ENCODE data around the gene NYAP2. TPM values are rescaled to one million over a fixed set of nuclear protein-coding genes. Genes with fewer than 3 reads are reported as not detected.

Gene NYAP2
- total and polyA plus RNA-seq, 2 of the 4 experiments (the other 2 are of a cell fraction), result not detected

DNA sequence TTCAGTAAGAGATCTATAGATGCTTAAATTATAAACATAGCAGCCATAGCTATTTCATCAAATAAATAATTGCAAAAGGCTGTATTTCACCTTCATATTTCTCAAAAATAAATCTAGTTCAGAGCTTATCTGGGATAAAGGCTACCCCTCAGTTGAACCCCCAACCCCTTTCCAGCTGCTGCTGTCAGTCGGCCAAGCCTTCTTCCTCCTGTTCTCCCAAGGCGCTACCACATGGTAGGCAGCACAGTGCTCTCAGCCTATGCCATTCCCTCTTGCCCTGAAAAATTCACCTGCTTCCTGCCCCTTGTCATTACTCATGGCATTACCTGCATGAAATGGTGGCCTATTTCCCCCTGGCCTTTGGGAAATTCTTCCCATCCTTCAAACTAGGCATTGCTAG lies 136.5 kb downstream of the NYAP2 start:
- no peak overlapping the region for H3K56ac ChIP-seq (ENCODE audit: extremely low read depth, insufficient read depth, low read length)
- whole genome bisulfite sequencing, 2 experiments (ENCODE audit: extremely low coverage in 2 of 2, insufficient read length in 1 of 2), result no CpG with 5 or more reads among the region's 2 CpGs

More for the DNA sequence above, 136.5 kb downstream of the NYAP2 start:
- Histone ChIP-seq H3K9me3 (ENCODE audit: control insufficient read depth, insufficient read depth, low read length) (no peaks in the 10 kb centered on the region), H2BK120ac (ENCODE audit: low read depth, low read length) (no peak overlapping the region), H3K27me3 (ENCODE audit: control insufficient read depth, insufficient read depth, low read length) (no peaks in the 10 kb centered on the region), H3K23ac (ENCODE audit: low read depth, low read length) (no peak overlapping the region), H3K4me3 (ENCODE audit: insufficient read depth, low read depth, low read length) (no peak overlapping the region), H2AK5ac (ENCODE audit: low read depth, low read length) (no peak overlapping the region), H3K9ac (ENCODE audit: low read depth, low read length) (no peak overlapping the region), H3K27ac (ENCODE audit: insufficient read depth, low read length) (no peak overlapping the region), H4K91ac (ENCODE audit: insufficient read depth, low read depth, low read length) (no peak overlapping the region), H2AFZ (replicated peaks; ENCODE audit: low read length, poor library complexity) (no peak overlapping the region), H2AK9ac (replicated peaks; ENCODE audit: low read depth, low read length, poor library complexity) (no peak overlapping the region), H3K79me1 (ENCODE audit: low read depth in 1 of 2, low read length in 2 of 2) (no peaks in the 10 kb centered on the region), H3K4me1 (ENCODE audit: control insufficient read depth, insufficient read depth, low read length) (no peaks in the 10 kb centered on the region), H3K4me2 (ENCODE audit: low read depth, low read length) (no peak overlapping the region), H4K20me1 (ENCODE audit: insufficient read depth, low read length) (no peaks in the 10 kb centered on the region), H3K18ac (ENCODE audit: low read depth, low read length) (no peak overlapping the region), H4K8ac (ENCODE audit: low read depth in 2 of 2, low read length in 2 of 2) (no peak overlapping the region), H2BK15ac (ENCODE audit: low read depth, low read length) (no peak overlapping the region), H2BK20ac (ENCODE audit: low read depth, low read length) (no peak overlapping the region), H3K14ac (replicated peaks; ENCODE audit: low read depth, low read length) (no peak overlapping the region), H2BK5ac (ENCODE audit: low read depth, low read length, poor library complexity, severe bottlenecking) (no peak overlapping the region), H3K9me1 (ENCODE audit: insufficient read depth, low read length) (no peaks in the 10 kb centered on the region), H4K5ac (ENCODE audit: low read depth, low read length) (no peak overlapping the region), H3K4ac (ENCODE audit: low read depth, low read length) (no peak overlapping the region), H3K36me3 (ENCODE audit: control insufficient read depth, insufficient read depth, low read length) (no peaks in the 10 kb centered on the region)
- no TSS peak for BruUV-seq (replicated peaks)
- in situ Hi-C loops (cut with MboI; ENCODE audit: low sequenced_read_pairs), result no loop called here
- DNase-seq (no peak), ATAC-seq (ENCODE audit: low read depth) (no peak)
- ChIA-PET POLR2A (ENCODE audit: unreplicated experiment) (no interaction called here), CTCF (interaction anchor here (0.9 kb wide), 1 partner anchor 22 kb away, joined by 3 read pairs; no protein-coding TSS in a partner anchor)
- dilution Hi-C loops (cut with HindIII; ENCODE audit: low sequenced_read_pairs, unreplicated experiment), result no loop called here
- intact Hi-C loops (cut with micrococcal nuclease), result no loop called here
- no peak for TF ChIP-seq RFX5 (IDR thresholded peaks at IDR 0.05; ENCODE audit: low read depth, low read length)
- no peak for TF ChIP-seq RAD21 (IDR thresholded peaks at IDR 0.05; ENCODE audit: low read length)
- TF ChIP-seq, protein P1, sequence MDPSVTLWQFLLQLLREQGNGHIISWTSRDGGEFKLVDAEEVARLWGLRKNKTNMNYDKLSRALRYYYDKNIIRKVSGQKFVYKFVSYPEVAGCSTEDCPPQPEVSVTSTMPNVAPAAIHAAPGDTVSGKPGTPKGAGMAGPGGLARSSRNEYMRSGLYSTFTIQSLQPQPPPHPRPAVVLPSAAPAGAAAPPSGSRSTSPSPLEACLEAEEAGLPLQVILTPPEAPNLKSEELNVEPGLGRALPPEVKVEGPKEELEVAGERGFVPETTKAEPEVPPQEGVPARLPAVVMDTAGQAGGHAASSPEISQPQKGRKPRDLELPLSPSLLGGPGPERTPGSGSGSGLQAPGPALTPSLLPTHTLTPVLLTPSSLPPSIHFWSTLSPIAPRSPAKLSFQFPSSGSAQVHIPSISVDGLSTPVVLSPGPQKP (IDR thresholded peaks at IDR 0.05; ENCODE audit: borderline replicate concordance, low read depth, low read length), result no peak
- no peak for TF ChIP-seq MAZ (IDR thresholded peaks at IDR 0.05; ENCODE audit: borderline replicate concordance, low read depth, low read length)
- TF ChIP-seq POLR2A (IDR thresholded peaks at IDR 0.05; ENCODE audit: low read depth, low read length), result no peak
- TF ChIP-seq MXI1 (IDR thresholded peaks at IDR 0.05; ENCODE audit: borderline replicate concordance, low read depth, low read length), result no peak
- no peak for TF ChIP-seq CTCF (conservative IDR thresholded peaks at IDR 0.05; ENCODE audit: low read depth, low read length)
- TF ChIP-seq RCOR1 (IDR thresholded peaks at IDR 0.05; ENCODE audit: insufficient replicate concordance, low read length), result no peak
- no peak for TF ChIP-seq CHD1 (IDR thresholded peaks at IDR 0.05; ENCODE audit: low read depth, low read length)
- TF ChIP-seq CEBPB (IDR thresholded peaks at IDR 0.05; ENCODE audit: low read depth, low read length), result no peak
- TF ChIP-seq SMC3 (IDR thresholded peaks at IDR 0.05; ENCODE audit: low read depth, low read length), result no peak
- no peak for TF ChIP-seq USF2 (IDR thresholded peaks at IDR 0.05; ENCODE audit: low read depth, low read length)
- no peak for TF ChIP-seq BHLHE40 (IDR thresholded peaks at IDR 0.05; ENCODE audit: low read depth, low read length)
- TF ChIP-seq MAFK (IDR thresholded peaks at IDR 0.05; ENCODE audit: low read depth, low read length), result no peak
- TF ChIP-seq NFE2L2 (IDR thresholded peaks at IDR 0.05; ENCODE audit: low read depth, low read length), result no peak
- no peak for TF ChIP-seq FOS (IDR thresholded peaks at IDR 0.05; ENCODE audit: low read depth, low read length)
